Measurements from ENCODE around the gene C2CD3. TPM values are rescaled to one million over a fixed set of nuclear protein-coding genes. Genes with fewer than 3 reads are reported as not detected.

C2CD3 gene
- total and polyA plus RNA-seq, 2 of the 4 experiments (the other 2 are of a cell fraction): 11.1 to 19.2 TPM

DNA sequence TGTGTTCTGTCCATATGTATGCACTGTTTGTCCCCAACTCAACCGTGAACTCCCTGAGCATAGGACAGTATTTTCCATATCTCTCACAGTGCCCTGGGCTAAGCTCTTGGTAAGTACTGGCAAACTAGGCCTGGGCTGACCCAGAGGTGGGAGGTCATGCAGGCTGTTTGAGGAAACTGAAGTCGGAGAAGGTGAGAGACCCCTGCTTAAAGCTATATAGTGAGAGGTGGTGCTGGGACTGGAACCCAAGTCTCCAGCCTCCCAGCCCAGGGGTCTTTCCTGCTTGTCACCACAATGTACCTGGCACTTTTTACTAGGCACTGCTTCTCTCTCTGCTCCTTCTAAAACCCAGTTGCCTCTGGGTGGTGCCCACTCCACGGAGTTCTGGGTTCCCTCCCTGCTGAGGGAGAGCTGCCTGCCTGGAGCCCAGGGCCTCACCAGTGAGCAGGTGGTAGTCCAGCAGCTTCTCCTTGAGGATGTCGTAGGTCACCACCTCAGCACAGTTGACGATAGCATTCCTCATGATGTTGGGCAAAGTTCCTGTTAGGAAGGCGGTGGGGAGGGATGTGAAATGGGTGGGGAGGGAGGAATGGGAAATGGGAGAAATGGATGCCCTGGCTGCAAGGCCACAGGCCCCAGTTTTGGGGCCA is 166.6 kb downstream of the C2CD3 start:
- H3K14ac ChIP-seq (replicated peaks; ENCODE audit: low read depth, low read length): no peak overlapping the region
- no TSS peak for BruUV-seq (replicated peaks)
- intact Hi-C loops (cut with micrococcal nuclease) (no loop called here), dilution Hi-C loops (cut with HindIII; ENCODE audit: low sequenced_read_pairs, unreplicated experiment) (no loop called here), in situ Hi-C loops (cut with MboI; ENCODE audit: low sequenced_read_pairs) (no loop called here)
- no peak overlapping the region for H2AFZ ChIP-seq (replicated peaks; ENCODE audit: low read length, poor library complexity)
- H2AK5ac ChIP-seq (ENCODE audit: low read depth, low read length): no peak overlapping the region
- 40% methylated on average over 1 of the region's 6 CpGs; no CpG with 5 or more reads in 1 of the 2 experiments for WGBS, 2 experiments (ENCODE audit: extremely low coverage in 2 of 2, insufficient read length in 1 of 2)
- no peak overlapping the region for H3K4ac ChIP-seq (ENCODE audit: low read depth, low read length)
- H3K4me2 ChIP-seq (ENCODE audit: low read depth, low read length): no peak overlapping the region
- H3K27ac ChIP-seq (ENCODE audit: insufficient read depth, low read length): no peak overlapping the region
- H4K91ac ChIP-seq (ENCODE audit: insufficient read depth, low read depth, low read length): no peak overlapping the region
- H3K79me1 ChIP-seq (ENCODE audit: low read depth in 1 of 2, low read length in 2 of 2): no peaks in the 10 kb centered on the region
- no peak overlapping the region for H4K5ac ChIP-seq (ENCODE audit: low read depth, low read length)
- no peak for DNase-seq
- no peak overlapping the region for H2BK120ac ChIP-seq (ENCODE audit: low read depth, low read length)
- H4K20me1 ChIP-seq (ENCODE audit: insufficient read depth, low read length): no peaks in the 10 kb centered on the region
- no peak overlapping the region for H3K56ac ChIP-seq (ENCODE audit: extremely low read depth, insufficient read depth, low read length)
- H3K23ac ChIP-seq (ENCODE audit: low read depth, low read length): no peak overlapping the region
- H4K8ac ChIP-seq (ENCODE audit: low read depth in 2 of 2, low read length in 2 of 2): no peak overlapping the region
- no peak for TF ChIP-seq MAFK (IDR thresholded peaks at IDR 0.05; ENCODE audit: low read depth, low read length)
- ChIA-PET CTCF (no interaction called here), POLR2A (ENCODE audit: unreplicated experiment) (no interaction called here)
- ATAC-seq (ENCODE audit: low read depth): no peak
- no peak overlapping the region for H2BK20ac ChIP-seq (ENCODE audit: low read depth, low read length)
- no peak overlapping the region for H2BK5ac ChIP-seq (ENCODE audit: low read depth, low read length, poor library complexity, severe bottlenecking)
- no peak overlapping the region for H2AK9ac ChIP-seq (replicated peaks; ENCODE audit: low read depth, low read length, poor library complexity)
- no peaks in the 10 kb centered on the region for H3K9me3 ChIP-seq (ENCODE audit: control insufficient read depth, insufficient read depth, low read length)
- H3K9ac ChIP-seq (ENCODE audit: low read depth, low read length): no peak overlapping the region
- no peaks in the 10 kb centered on the region for H3K27me3 ChIP-seq (ENCODE audit: control insufficient read depth, insufficient read depth, low read length)
- H3K18ac ChIP-seq (ENCODE audit: low read depth, low read length): no peak overlapping the region
- H3K4me1 ChIP-seq (ENCODE audit: control insufficient read depth, insufficient read depth, low read length): no peaks in the 10 kb centered on the region
- H3K9me1 ChIP-seq (ENCODE audit: insufficient read depth, low read length): 0 out of 2 replicates have a peak, but pooled peaks cover 4% of the 10 kb centered on the region
- peaks cover 3% of the 10 kb centered on the region for H3K36me3 ChIP-seq (ENCODE audit: control insufficient read depth, insufficient read depth, low read length)
- H3K4me3 ChIP-seq (ENCODE audit: insufficient read depth, low read depth, low read length): no peak overlapping the region
- no peak overlapping the region for H2BK15ac ChIP-seq (ENCODE audit: low read depth, low read length)
